Liver (tissue), 3 donors: ENCODE measurements around the gene MAPKAPK3.

Experiments
- CTCF ChIP-seq: fragments of 150-350 bp; IDR thresholded peaks from 2 replicates; pipeline ENCODE4 v1.5.1; 2017; ENCODE audit warnings: improper control_type of control experiment, low read depth, low read length; ENCODE audit not compliant: missing input control
- EGR1 ChIP-seq, 2 donors: IDR thresholded peaks; 2 replicates each; pipeline ENCODE4 v1.6.1; 2016 to 2018; ENCODE audit warnings: antibody characterized with exemption in 2 of 2, low read depth in 2 of 2
- FOXA1 ChIP-seq: IDR thresholded peaks from 2 replicates; pipeline ENCODE4 v1.6.1; 2016; ENCODE audit warnings: antibody characterized with exemption
- JUND ChIP-seq, 2 donors: IDR thresholded peaks; 2 replicates each; pipeline ENCODE4 v1.6.1; 2016; ENCODE audit warnings: antibody characterized with exemption in 2 of 2
- MAX ChIP-seq: IDR thresholded peaks from 2 replicates; pipeline ENCODE4 v1.6.1; 2016; ENCODE audit warnings: antibody characterized with exemption
- NR2F2 ChIP-seq: IDR thresholded peaks from 2 replicates; pipeline ENCODE4 v1.6.1; 2016; ENCODE audit warnings: antibody characterized with exemption
- RAD21 ChIP-seq, 2 donors: IDR thresholded peaks; 2 replicates each; pipeline ENCODE4 v1.6.1; 2016; ENCODE audit warnings: antibody characterized with exemption in 2 of 2, mild to moderate bottlenecking in 2 of 2
- REST ChIP-seq: IDR thresholded peaks from 2 replicates; pipeline ENCODE4 v1.6.1; 2016; ENCODE audit warnings: antibody characterized with exemption, mild to moderate bottlenecking
- SP1 ChIP-seq: IDR thresholded peaks from 2 replicates; pipeline ENCODE4 v1.6.1; 2018; ENCODE audit warnings: antibody characterized with exemption, mild to moderate bottlenecking
- YY1 ChIP-seq: IDR thresholded peaks from 2 replicates; pipeline ENCODE4 v1.6.1; 2016; ENCODE audit warnings: antibody characterized with exemption, mild to moderate bottlenecking
- ZBTB33 ChIP-seq: IDR thresholded peaks from 2 replicates; pipeline ENCODE4 v1.6.1; 2016; ENCODE audit warnings: antibody characterized with exemption
- donor health status: healthy.
- donor health status: healthy.

GRCh38 chr3:50661321-50661837 is 44.4 kb downstream of the MAPKAPK3 start:
- TF ChIP-seq SP1 (no peak), CTCF (no peak), YY1 (no peak), FOXA1 (no peak), EGR1 (IDR thresholded peaks at IDR 0.05; ENCODE audit: low read depth in 2 of 2) (no peak), REST (no peak), ZBTB33 (no peak), MAX (no peak), JUND (IDR thresholded peaks at IDR 0.05) (no peak), RAD21 (IDR thresholded peaks at IDR 0.05) (no peak), NR2F2 (no peak)
